IMR-90 (cell line): ENCODE results near the gene PCCB. TPM values are rescaled to one million over a fixed set of nuclear protein-coding genes. Genes with fewer than 3 reads are reported as not detected.

Source experiments
- ATAC-seq: fragments of 200-7000 bp; cut with Tn5 transposase; 2 replicates; pipeline ENCODE4 v1.9.1; 2020; ENCODE audit warnings: low read depth, mild to moderate bottlenecking, moderate library complexity
- BruUV-seq: library from RNA; stranded (reverse); fragments of 400-500 nt; replicated peaks from 2 replicates; lab custom pipeline; 2021; lab: Mats Ljungman, UMichigan
- CTCF ChIA-PET: fragments of 300-600 bp; formaldehyde crosslinking; extraction: SDS; loops from one replicate; lab custom pipeline; 2021; ENCODE audit warnings: antibody characterized with exemption; lab: Yijun Ruan, JAX
- POLR2A ChIA-PET: fragments of 300-600 bp; sonication (Branson Sonifier 250); formaldehyde crosslinking; loops from one replicate; lab custom pipeline; 2022; ENCODE audit warnings: antibody characterized with exemption; ENCODE audit not compliant: unreplicated experiment; lab: Charles Lee
- DNase-seq: peaks from one replicate; pipeline ENCODE4 v3.0.0; 2013
- H2AFZ ChIP-seq: replicated peaks from 2 replicates; pipeline ENCODE3; 2013; ENCODE audit warnings: low read length, mild to moderate bottlenecking; ENCODE audit not compliant: poor library complexity
- H2AK5ac ChIP-seq: 2 replicates; pipeline ENCODE4 v1.6.1; 2013; ENCODE audit warnings: low read depth, low read length, inconsistent platforms
- H2AK9ac ChIP-seq: replicated peaks from 2 replicates; pipeline ENCODE3; 2013; ENCODE audit warnings: mild to moderate bottlenecking, low read depth, low read length, moderate library complexity; ENCODE audit not compliant: poor library complexity
- H2BK120ac ChIP-seq: 2 replicates; pipeline ENCODE4 v1.6.1; 2013; ENCODE audit warnings: low read depth, low read length, inconsistent platforms
- H2BK15ac ChIP-seq: 3 replicates; pipeline ENCODE4 v1.6.1; 2013; ENCODE audit warnings: low read depth, low read length, inconsistent platforms
- H2BK20ac ChIP-seq: 2 replicates; pipeline ENCODE4 v1.6.1; 2013; ENCODE audit warnings: low read depth, mild to moderate bottlenecking, inconsistent platforms, low read length, moderate library complexity
- H2BK5ac ChIP-seq: 2 replicates; pipeline ENCODE4 v1.6.1; 2013; ENCODE audit warnings: mild to moderate bottlenecking, low read depth, low read length, inconsistent platforms; ENCODE audit not compliant: poor library complexity, severe bottlenecking
- H3K14ac ChIP-seq: replicated peaks from 2 replicates; pipeline ENCODE4 v1.6.1; 2013; ENCODE audit warnings: low read depth, low read length, inconsistent platforms
- H3K18ac ChIP-seq: 2 replicates; pipeline ENCODE4 v1.6.1; 2013; ENCODE audit warnings: low read depth, low read length, control low read depth
- H3K23ac ChIP-seq: 2 replicates; pipeline ENCODE4 v1.6.1; 2013; ENCODE audit warnings: low read depth, low read length, inconsistent platforms
- H3K27ac ChIP-seq: 2 replicates; pipeline ENCODE4 v1.5.1; 2013; ENCODE audit warnings: mild to moderate bottlenecking, control low read depth, low read length; ENCODE audit not compliant: insufficient read depth
- H3K27me3 ChIP-seq: 2 replicates; pipeline ENCODE4 v1.6.1; 2013; ENCODE audit warnings: low read length; ENCODE audit not compliant: control insufficient read depth, insufficient read depth
- H3K36me3 ChIP-seq: 2 replicates; pipeline ENCODE4 v1.6.1; 2013; ENCODE audit warnings: low read length, mixed read lengths; ENCODE audit not compliant: control insufficient read depth, insufficient read depth
- H3K4ac ChIP-seq: 2 replicates; pipeline ENCODE4 v1.6.1; 2013; ENCODE audit warnings: low read depth, low read length, inconsistent platforms
- H3K4me1 ChIP-seq: 2 replicates; pipeline ENCODE4 v1.6.1; 2013; ENCODE audit warnings: low read length, mixed read lengths; ENCODE audit not compliant: control insufficient read depth, insufficient read depth
- H3K4me2 ChIP-seq: 2 replicates; pipeline ENCODE4 v1.6.1; 2013; ENCODE audit warnings: low read depth, mild to moderate bottlenecking, control low read depth, low read length, moderate library complexity
- H3K4me3 ChIP-seq: 2 replicates; pipeline ENCODE4 v1.5.1; 2013; ENCODE audit warnings: low read depth, mild to moderate bottlenecking, control low read depth, low read length, moderate library complexity; ENCODE audit not compliant: insufficient read depth
- H3K56ac ChIP-seq: 2 replicates; pipeline ENCODE4 v1.6.1; 2013; ENCODE audit warnings: low read length, inconsistent platforms; ENCODE audit not compliant: insufficient read depth; ENCODE audit errors: extremely low read depth
- H3K79me1 ChIP-seq, 2 experiments: 2 replicates each; pipeline ENCODE4 v1.6.1; 2013; ENCODE audit warnings: low read length in 2 of 2, inconsistent platforms in 1 of 2, low read depth in 1 of 2
- H3K9ac ChIP-seq: 2 replicates; pipeline ENCODE4 v1.6.1; 2013; ENCODE audit warnings: low read depth, low read length, control low read depth
- H3K9me1 ChIP-seq: 2 replicates; pipeline ENCODE4 v1.6.1; 2013; ENCODE audit warnings: low read length, inconsistent platforms; ENCODE audit not compliant: insufficient read depth
- H3K9me3 ChIP-seq: 2 replicates; pipeline ENCODE4 v1.6.1; 2013; ENCODE audit warnings: low read length; ENCODE audit not compliant: control insufficient read depth, insufficient read depth
- H4K20me1 ChIP-seq: 2 replicates; pipeline ENCODE4 v1.6.1; 2013; ENCODE audit warnings: low read length, inconsistent platforms; ENCODE audit not compliant: insufficient read depth
- H4K5ac ChIP-seq: 2 replicates; pipeline ENCODE4 v1.6.1; 2013; ENCODE audit warnings: mild to moderate bottlenecking, low read depth, low read length, control low read depth
- H4K8ac ChIP-seq, 2 experiments: 2 replicates each; pipeline ENCODE4 v1.6.1; 2013; ENCODE audit warnings: low read depth in 2 of 2, low read length in 2 of 2, control low read depth in 1 of 2, inconsistent platforms in 1 of 2
- H4K91ac ChIP-seq: 2 replicates; pipeline ENCODE4 v1.6.1; 2013; ENCODE audit warnings: low read depth, low read length, inconsistent platforms; ENCODE audit not compliant: insufficient read depth
- BHLHE40 ChIP-seq: fragments of 150-350 bp; IDR thresholded peaks from 2 replicates; pipeline ENCODE4 v1.6.1; 2016; ENCODE audit warnings: mild to moderate bottlenecking, low read depth, low read length
- CEBPB ChIP-seq: IDR thresholded peaks from 2 replicates; pipeline ENCODE4 v1.6.1; 2012; ENCODE audit warnings: low read depth, low read length, improper control_type of control experiment
- CHD1 ChIP-seq: IDR thresholded peaks from 2 replicates; pipeline ENCODE4 v1.6.1; 2012; ENCODE audit warnings: low read depth, low read length, improper control_type of control experiment
- CTCF ChIP-seq: conservative IDR thresholded peaks from 2 replicates; pipeline ENCODE4 v1.5.1; 2012; ENCODE audit warnings: mild to moderate bottlenecking, low read depth, low read length, improper control_type of control experiment
- ELK1 ChIP-seq: fragments of 150-350 bp; IDR thresholded peaks from 2 replicates; pipeline ENCODE4 v1.6.1; 2016; ENCODE audit warnings: low read depth, mild to moderate bottlenecking, low read length, moderate library complexity, borderline replicate concordance
- FOS ChIP-seq: fragments of 150-350 bp; IDR thresholded peaks from 2 replicates; pipeline ENCODE4 v1.6.1; 2016; ENCODE audit warnings: low read depth, low read length
- MAFK ChIP-seq: IDR thresholded peaks from 2 replicates; pipeline ENCODE4 v1.6.1; 2012; ENCODE audit warnings: low read depth, low read length, improper control_type of control experiment
- MAZ ChIP-seq: IDR thresholded peaks from 2 replicates; pipeline ENCODE4 v1.6.1; 2012; ENCODE audit warnings: low read depth, mild to moderate bottlenecking, low read length, improper control_type of control experiment, moderate library complexity, borderline replicate concordance
- MXI1 ChIP-seq: IDR thresholded peaks from 2 replicates; pipeline ENCODE4 v1.6.1; 2012; ENCODE audit warnings: low read depth, mild to moderate bottlenecking, low read length, moderate library complexity, borderline replicate concordance
- POLR2A ChIP-seq: IDR thresholded peaks from 2 replicates; pipeline ENCODE4 v1.6.1; 2012; ENCODE audit warnings: mild to moderate bottlenecking, low read depth, low read length
- RAD21 ChIP-seq: IDR thresholded peaks from 2 replicates; pipeline ENCODE4 v1.6.1; 2012; ENCODE audit warnings: low read length, improper control_type of control experiment
- RFX5 ChIP-seq: IDR thresholded peaks from 2 replicates; pipeline ENCODE4 v1.8.0; 2012; ENCODE audit warnings: low read depth, mild to moderate bottlenecking, low read length, moderate library complexity
- SMC3 ChIP-seq: fragments of 150-350 bp; IDR thresholded peaks from 2 replicates; pipeline ENCODE4 v1.6.1; 2016; ENCODE audit warnings: low read depth, mild to moderate bottlenecking, antibody characterized with exemption, low read length, moderate library complexity
- WGBS, 2 experiments: methylation state at CpG; one replicate each; pipeline versions ENCODE4 v1.1.5 to v1.1.7; 2013; ENCODE audit warnings: missing lambda C conversion rate in 2 of 2; ENCODE audit not compliant: insufficient read length in 1 of 2; ENCODE audit errors: extremely low coverage in 2 of 2; 5-methylcytosine and 5-hydroxymethylcytosine counted together
- dilution Hi-C: fragments of 300-500 bp; cut with HindIII; formaldehyde crosslinking; loops from one replicate; pipeline ENCODE4 v1.14.3; 2018; ENCODE audit warnings: low sequenced_read_pairs; ENCODE audit not compliant: unreplicated experiment
- in situ Hi-C: fragments of 300-500 bp; cut with MboI; formaldehyde crosslinking; loops from 3 replicates; pipeline ENCODE4 v1.14.3; 2019; ENCODE audit warnings: low sequenced_read_pairs, inconsistent platforms, mixed read lengths
- intact Hi-C: fragments of 100-400 bp; cut with micrococcal nuclease; formaldehyde crosslinking; loops from 2 replicates; pipeline ENCODE4 v1.10.0; 2022
- polyA plus RNA-seq, 3 experiments: library from polyadenylated mRNA; depleted of rRNA; stranded (reverse); fragments of >200 nt; gene quantifications; 2 replicates each; pipeline ENCODE4 v1.2.3, GENCODE V29; 2012; ENCODE audit warnings: low replicate concordance in 1 of 3
- total RNA-seq: library from RNA; depleted of rRNA; stranded (reverse); fragments of >200 nt; gene quantifications from 2 replicates; pipeline ENCODE4 v1.2.3, GENCODE V29; 2012
- TF ChIP-seq, protein P1 (sequence below): fragments of 150-350 bp; IDR thresholded peaks from 2 replicates; pipeline ENCODE4 v1.6.1; 2017; ENCODE audit warnings: mild to moderate bottlenecking, antibody characterized with exemption, low read length, low read depth

PCCB gene
- total and polyA plus RNA-seq, 2 of the 4 experiments (the other 2 are of a cell fraction) = 40.5 to 76.2 TPM

GRCh38 chr3:136336329-136337100 lies 86.4 kb downstream of the PCCB start:
- intact Hi-C loops (no loop called here), in situ Hi-C loops (no loop called here), dilution Hi-C loops (no loop called here)
- H4K91ac ChIP-seq = peak overlapping the region; percentile 11; the same call in 1 of the 2 replicates
- no peaks in the 10 kb centered on the region for H3K9me3 ChIP-seq
- POLR2A ChIA-PET = no interaction called here
- H3K9ac ChIP-seq = no peak overlapping the region
- no peak overlapping the region for H2AFZ ChIP-seq
- ATAC-seq = no peak
- H3K79me1 ChIP-seq = peaks cover 0 to 26% of the 10 kb centered on the region in 2 experiments; a peak in 2 of 4 replicates
- H4K20me1 ChIP-seq = no peaks in the 10 kb centered on the region
- H3K56ac ChIP-seq = no peak overlapping the region
- H2BK20ac ChIP-seq = 0 out of 2 replicates have a peak overlapping the region, but pooled peaks have one; percentile 3
- H2BK5ac ChIP-seq = peak overlapping the region; percentile 76
- peaks cover 29% of the 10 kb centered on the region for H3K9me1 ChIP-seq
- H2BK15ac ChIP-seq = no peak overlapping the region
- peak overlapping the region; percentile 60; the same call in 1 of the 2 replicates for H3K14ac ChIP-seq
- no peak overlapping the region for H2AK5ac ChIP-seq
- H4K5ac ChIP-seq = 0 out of 2 replicates have a peak overlapping the region, but pooled peaks have one; percentile 1
- H3K27me3 ChIP-seq = no peaks in the 10 kb centered on the region
- H3K4me3 ChIP-seq = no peak overlapping the region
- no peak overlapping the region for H3K27ac ChIP-seq
- H3K4ac ChIP-seq = peak overlapping the region; percentile 48; the same call in 1 of the 2 replicates
- H2BK120ac ChIP-seq = 0 out of 2 replicates have a peak overlapping the region, but pooled peaks have one; percentile 4
- DNase-seq = peak; percentile 32
- H2AK9ac ChIP-seq = no peak overlapping the region
- peaks cover 20% of the 10 kb centered on the region for H3K36me3 ChIP-seq
- 100% methylated on average over 1 of the region's 4 CpGs; no CpG with 5 or more reads in 1 of the 2 experiments for WGBS, 2 experiments
- no peak overlapping the region for H3K4me2 ChIP-seq
- CTCF ChIA-PET = no interaction called here
- no peak overlapping the region; the same call in 1 of the 2 replicates for H3K23ac ChIP-seq
- peaks cover 20% of the 10 kb centered on the region for H3K4me1 ChIP-seq
- no peak overlapping the region; a peak in 1 of 4 replicates for H4K8ac ChIP-seq
- H3K18ac ChIP-seq = peak overlapping the region; percentile 1; the same call in 1 of the 2 replicates
- no TSS peak for BruUV-seq
- TF ChIP-seq MAFK (no peak), RFX5 (no peak), SMC3 (no peak), BHLHE40 (no peak), MAZ (no peak), FOS (no peak), RAD21 (no peak), MXI1 (no peak), CHD1 (no peak), POLR2A (no peak), ELK1 (no peak), CTCF (no peak), CEBPB (no peak)
- TF ChIP-seq, protein P1, sequence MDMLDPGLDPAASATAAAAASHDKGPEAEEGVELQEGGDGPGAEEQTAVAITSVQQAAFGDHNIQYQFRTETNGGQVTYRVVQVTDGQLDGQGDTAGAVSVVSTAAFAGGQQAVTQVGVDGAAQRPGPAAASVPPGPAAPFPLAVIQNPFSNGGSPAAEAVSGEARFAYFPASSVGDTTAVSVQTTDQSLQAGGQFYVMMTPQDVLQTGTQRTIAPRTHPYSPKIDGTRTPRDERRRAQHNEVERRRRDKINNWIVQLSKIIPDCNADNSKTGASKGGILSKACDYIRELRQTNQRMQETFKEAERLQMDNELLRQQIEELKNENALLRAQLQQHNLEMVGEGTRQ = no peak
